Stimulated activated CD8-positive, alpha-beta memory T cell treated with anti-CD3 and anti-CD28 coated beads, Interleukin-2, amount 100 ng/mL, for 1 hour (primary cell): Measurements from ENCODE around the gene DRD2.

Experiments
- DNase-seq, 2 donors: peaks; one replicate each; pipeline ENCODE4 v3.0.0-alpha.2; 2020; ENCODE audit warnings: low read depth in 2 of 2

The DRD2 gene

GRCh38 chr11:113400631-113401230 lies 74.5 kb downstream of the DRD2 start:
- DNase-seq, result no peak

- no peak for DNase-seq
These were observed 76.3 kb downstream of the DRD2 start for GRCh38 chr11:113398669-113399430.

GRCh38 chr11:113397821-113398220 lies 77.4 kb downstream of the DRD2 start:
- DNase-seq, result no peak

- DNase-seq, result no peak
These were observed 78.0 kb downstream of the DRD2 start for GRCh38 chr11:113397212-113397611.

- DNase-seq, result no peak
These were observed 78.5 kb downstream of the DRD2 start for GRCh38 chr11:113396690-113397089.

GRCh38 chr11:113395782-113396336 lies 79.3 kb downstream of the DRD2 start:
- no peak for DNase-seq

- no peak for DNase-seq
These were observed 80.3 kb downstream of the DRD2 start for GRCh38 chr11:113394919-113395318.

GRCh38 chr11:113393501-113393985 lies 81.7 kb downstream of the DRD2 start:
- DNase-seq, result no peak

- no peak for DNase-seq
These were observed 82.8 kb downstream of the DRD2 start for GRCh38 chr11:113392236-113392921.

GRCh38 chr11:113389272-113389671 lies 85.9 kb downstream of the DRD2 start:
- DNase-seq, result no peak

- DNase-seq, result no peak
These were observed 87.5 kb downstream of the DRD2 start, which contains the start of gene ANKK1 for GRCh38 chr11:113387605-113388211. TSS of gene ANKK1 (plus strand) at chr11:113387779. CDS start at chr11:113387885, 106 bp downstream.

- no peak for DNase-seq
These were observed 88.3 kb downstream of the DRD2 start for GRCh38 chr11:113386866-113387265.

- DNase-seq, result no peak
These were observed 89.4 kb downstream of the DRD2 start for GRCh38 chr11:113385749-113386148.

- no peak for DNase-seq
These were observed 90.6 kb downstream of the DRD2 start for GRCh38 chr11:113384551-113384950.

GRCh38 chr11:113382121-113382520 lies 93.1 kb downstream of the DRD2 start:
- DNase-seq, result no peak

- no peak for DNase-seq
These were observed 96.5 kb downstream of the DRD2 start for GRCh38 chr11:113378692-113379091.

- DNase-seq, result no peak
These were observed 97.4 kb downstream of the DRD2 start for GRCh38 chr11:113377681-113378412.

- DNase-seq, result no peak
These were observed 99.0 kb downstream of the DRD2 start for GRCh38 chr11:113376156-113376555.

GRCh38 chr11:113375402-113375801 lies 99.8 kb downstream of the DRD2 start:
- no peak for DNase-seq

- DNase-seq, result no peak
These were observed 101.1 kb downstream of the DRD2 start for GRCh38 chr11:113373981-113374560.

- DNase-seq, result no peak
These were observed 101.9 kb downstream of the DRD2 start for GRCh38 chr11:113373306-113373705.
